ENCODE results near the gene FEM1A. TPM values are rescaled to one million over a fixed set of nuclear protein-coding genes. Genes with fewer than 3 reads are reported as not detected.

Gene FEM1A
- total RNA-seq, 1 donor from 2014 or later = 17.9 TPM

GRCh38 chr19:4763021-4763420 is 28.5 kb upstream of the FEM1A start:
- peaks cover 44% of the 10 kb centered on the region for H3K27me3 Mint-ChIP-seq
- intact Hi-C loops (cut with micrococcal nuclease) = no loop called here
- H3K4me3 Mint-ChIP-seq = no peak overlapping the region
- H3K27ac Mint-ChIP-seq = no peak overlapping the region
- no peak for TF ChIP-seq CTCF (IDR thresholded peaks at IDR 0.05)
- CTCF ChIA-PET = no interaction called here
- POLR2A ChIA-PET = interaction anchor here (0.6 kb wide), 1 partner anchor 33 kb away, joined by 5 read pairs; no protein-coding TSS in a partner anchor
- ATAC-seq (ENCODE audit: low read depth) (no peak), DNase-seq (no peak)
- no peaks in the 10 kb centered on the region for H3K36me3 Mint-ChIP-seq (ENCODE audit: low read depth)
- H3K4me1 Mint-ChIP-seq = peaks cover 13% of the 10 kb centered on the region
- no peaks in the 10 kb centered on the region for H3K9me3 Mint-ChIP-seq

GRCh38 chr19:4764393-4764660 is 27.2 kb upstream of the FEM1A start:
- ChIA-PET POLR2A (no interaction called here), CTCF (no interaction called here)
- peaks cover 11% of the 10 kb centered on the region for H3K4me1 Mint-ChIP-seq
- intact Hi-C loops (cut with micrococcal nuclease) = no loop called here
- H3K27ac Mint-ChIP-seq = no peak overlapping the region
- peaks cover 45% of the 10 kb centered on the region for H3K27me3 Mint-ChIP-seq
- no peak overlapping the region for H3K4me3 Mint-ChIP-seq
- no peak for DNase-seq
- no peak for ATAC-seq (ENCODE audit: low read depth)
- no peaks in the 10 kb centered on the region for H3K36me3 Mint-ChIP-seq (ENCODE audit: low read depth)
- no peak for TF ChIP-seq CTCF (IDR thresholded peaks at IDR 0.05)
- H3K9me3 Mint-ChIP-seq = no peaks in the 10 kb centered on the region

DNA sequence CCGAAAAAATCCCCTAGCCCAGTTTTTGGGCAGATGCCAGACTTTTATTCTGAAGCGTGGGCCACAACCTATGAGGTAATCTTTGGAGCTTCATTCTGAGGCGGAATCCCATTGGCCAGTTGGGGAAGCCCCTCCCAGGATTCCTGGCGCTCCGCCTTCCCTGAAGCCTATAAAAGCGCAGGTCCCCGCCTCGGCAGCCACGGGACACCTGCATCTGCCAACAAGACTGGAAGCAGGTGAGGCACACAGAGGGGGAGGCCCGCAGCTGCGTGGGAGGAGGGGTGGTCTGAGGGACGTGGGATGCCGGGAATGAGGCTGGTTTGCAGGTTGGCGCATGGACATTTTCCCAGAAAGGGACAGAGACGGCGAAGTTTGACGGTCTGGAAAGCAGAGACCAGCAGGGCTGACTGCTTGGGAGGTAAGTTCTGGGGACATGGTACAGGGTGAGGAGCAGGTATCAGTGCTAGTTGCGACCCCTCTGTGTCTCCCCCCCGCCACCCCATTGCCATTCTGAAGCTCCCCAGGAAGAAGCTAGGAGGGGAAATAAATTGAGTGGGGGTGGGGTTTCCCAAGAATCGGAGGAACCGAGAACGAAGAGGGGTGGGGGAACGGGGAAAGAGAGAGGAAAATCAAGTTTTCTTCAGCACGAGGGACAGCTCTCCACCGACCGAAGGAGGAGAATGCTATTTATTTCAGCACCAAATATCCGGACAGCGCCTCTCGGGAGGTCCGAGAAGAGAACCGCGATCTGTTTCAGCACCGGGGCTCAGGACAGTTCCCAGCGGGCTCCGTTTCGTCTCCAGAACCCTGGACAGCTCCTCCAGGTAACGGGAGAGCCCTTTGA is 22.4 kb upstream of the FEM1A start:
- CTCF ChIA-PET = no interaction called here
- DNase-seq (peak; percentile 56), ATAC-seq (ENCODE audit: low read depth) (peak; percentile 81)
- H3K4me1 Mint-ChIP-seq = peaks cover 4% of the 10 kb centered on the region
- no peaks in the 10 kb centered on the region for H3K36me3 Mint-ChIP-seq (ENCODE audit: low read depth)
- H3K27ac Mint-ChIP-seq = no peak overlapping the region
- H3K4me3 Mint-ChIP-seq = no peak overlapping the region
- no peaks in the 10 kb centered on the region for H3K9me3 Mint-ChIP-seq
- no peak for TF ChIP-seq CTCF (IDR thresholded peaks at IDR 0.05)
- intact Hi-C loops (cut with micrococcal nuclease) = no loop called here
- POLR2A ChIA-PET = interaction anchor here (2.2 kb wide), 1 partner anchor 22 kb away, joined by 8 read pairs; the partner anchor contains the start of gene FEM1A
- peaks cover 36% of the 10 kb centered on the region for H3K27me3 Mint-ChIP-seq

DNA sequence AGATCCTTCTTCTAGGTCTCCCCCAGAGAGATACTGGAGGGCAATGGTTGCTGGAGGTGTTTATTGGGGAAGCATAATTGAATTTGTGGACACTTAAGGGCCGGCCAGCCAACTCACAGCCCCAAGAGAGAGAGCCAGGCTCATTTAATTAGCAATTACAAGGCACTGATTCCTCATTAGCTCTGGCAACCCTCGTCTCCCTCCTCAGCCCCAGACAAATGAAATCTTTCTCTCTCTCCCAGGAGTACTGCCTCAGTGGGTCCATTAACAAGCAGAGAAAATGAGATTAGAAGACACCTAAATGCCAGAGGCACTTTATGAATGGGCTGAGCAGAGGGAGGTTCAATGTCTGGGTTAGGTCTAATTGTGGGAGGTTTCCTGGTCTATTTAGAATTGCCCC is 19.0 kb upstream of the FEM1A start:
- no peak overlapping the region for H3K27ac Mint-ChIP-seq

More for the DNA sequence above, 19.0 kb upstream of the FEM1A start:
- DNase-seq (no peak), ATAC-seq (ENCODE audit: low read depth) (no peak)
- no peak overlapping the region for H3K4me3 Mint-ChIP-seq
- intact Hi-C loops (cut with micrococcal nuclease) = no loop called here
- peaks cover 6% of the 10 kb centered on the region for H3K4me1 Mint-ChIP-seq
- H3K36me3 Mint-ChIP-seq (ENCODE audit: low read depth) = no peaks in the 10 kb centered on the region
- POLR2A ChIA-PET = no interaction called here
- CTCF ChIA-PET = no interaction called here
- H3K27me3 Mint-ChIP-seq = peaks cover 37% of the 10 kb centered on the region
- TF ChIP-seq CTCF (IDR thresholded peaks at IDR 0.05) = no peak
- peaks cover 2% of the 10 kb centered on the region for H3K9me3 Mint-ChIP-seq

All from activated B cell treated with CpG ODN at 0.5 μM for 24 hours (primary cell).